Activated CD4-positive, alpha-beta T cell treated with anti-CD3 and anti-CD28 coated beads for 36 hours (primary cell): ENCODE results near the gene ATAD5. TPM values are rescaled to one million over a fixed set of nuclear protein-coding genes. Genes with fewer than 3 reads are reported as not detected.

Experiments used
- ATAC-seq: fragments of 200-7000 bp; cut with Tn5 transposase; one replicate; pipeline ENCODE4 v1.10.0; 2021; ENCODE audit warnings: mild to moderate bottlenecking, moderate library complexity
- CTCF ChIA-PET: fragments of 350-600 bp; sonication (Branson Sonifier 250); formaldehyde crosslinking; loops from one replicate; lab custom pipeline; 2021; ENCODE audit warnings: antibody characterized with exemption; lab: Charles Lee
- POLR2A ChIA-PET: fragments of 350-600 bp; sonication (Branson Sonifier 250); formaldehyde crosslinking; loops from one replicate; lab custom pipeline; 2021; ENCODE audit warnings: antibody characterized with exemption, inconsistent platforms; lab: Charles Lee
- DNase-seq: peaks from one replicate; pipeline ENCODE4 v3.0.0-alpha.2; 2020
- H3K27ac Mint-ChIP-seq: one replicate; pipeline ENCODE4 v1.8.0; 2021; ENCODE audit warnings: mixed read lengths
- H3K27me3 Mint-ChIP-seq: one replicate; pipeline ENCODE4 v1.8.0; 2021; ENCODE audit warnings: mixed read lengths
- H3K36me3 Mint-ChIP-seq: one replicate; pipeline ENCODE4 v1.8.0; 2021; ENCODE audit warnings: low read depth, mixed read lengths
- H3K4me1 Mint-ChIP-seq: one replicate; pipeline ENCODE4 v1.8.0; 2021; ENCODE audit warnings: mixed read lengths
- H3K4me3 Mint-ChIP-seq: one replicate; pipeline ENCODE4 v1.8.0; 2021; ENCODE audit warnings: mild to moderate bottlenecking, moderate library complexity, mixed read lengths
- H3K9me3 Mint-ChIP-seq: one replicate; pipeline ENCODE4 v1.8.0; 2021; ENCODE audit warnings: low read depth, mixed read lengths
- intact Hi-C, 2 experiments: fragments of 100-400 bp; cut with DNase I in 1 of 2; cut with micrococcal nuclease in 1 of 2; formaldehyde crosslinking; loops; one replicate each; pipeline versions ENCODE4 v1.14.2 to v1.15.1; 2022 to 2024; cut with DNase I, micrococcal nuclease
- total RNA-seq, 2 experiments: library from RNA; stranded (reverse); gene quantifications; one replicate each; pipeline ENCODE4 v1.2.3, GENCODE V29; 2021

ATAD5 gene
- total RNA-seq, 2 experiments from 2014 or later = 33.1 to 40.8 TPM

DNA sequence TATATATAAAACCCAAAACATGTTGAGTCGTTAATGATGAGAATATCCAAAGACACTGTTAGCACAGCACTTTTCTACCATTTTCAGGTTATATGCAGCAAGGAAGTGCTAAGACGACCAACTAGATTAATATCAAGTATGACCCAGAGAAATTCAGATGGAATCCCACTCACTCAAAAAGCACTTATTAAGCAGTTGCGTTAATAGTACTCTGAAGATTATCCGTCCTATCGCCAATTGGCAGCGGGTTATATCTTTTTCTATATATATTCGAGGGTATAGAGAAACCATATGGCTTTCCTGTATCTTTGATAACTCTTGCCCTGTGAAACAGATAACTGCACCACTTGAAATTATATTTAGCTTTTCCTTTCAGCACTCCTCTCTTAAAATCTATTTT, 8.3 kb upstream of the ATAD5 start:
- Mint-ChIP-seq H3K9me3 (peaks cover 2% of the 10 kb centered on the region), H3K4me3 (peak overlapping the region; percentile 95), H3K4me1 (peaks cover 50% of the 10 kb centered on the region), H3K27ac (peak overlapping the region; percentile 90), H3K27me3 (no peaks in the 10 kb centered on the region), H3K36me3 (peaks cover 15% of the 10 kb centered on the region)
- CTCF ChIA-PET = interaction anchor here (0.7 to 9.8 kb wide), 4 partner anchors 12 to 487 kb away, joined by 3 to 111 read pairs (median 5); no protein-coding TSS in a partner anchor
- ATAC-seq (no peak), DNase-seq (no peak)
- intact Hi-C loops = loop anchor here (5.0 kb wide), 4 partner anchors 36 to 706 kb away; partner anchors contain the start of genes EVI2B (in 2 of the 2) and NSRP1 (in 1 of the 2)
- POLR2A ChIA-PET = interaction anchor here (0.7 to 1.6 kb wide), 5 partner anchors 10 to 90 kb away, joined by 3 to 4 read pairs (median 3); no protein-coding TSS in a partner anchor

DNA sequence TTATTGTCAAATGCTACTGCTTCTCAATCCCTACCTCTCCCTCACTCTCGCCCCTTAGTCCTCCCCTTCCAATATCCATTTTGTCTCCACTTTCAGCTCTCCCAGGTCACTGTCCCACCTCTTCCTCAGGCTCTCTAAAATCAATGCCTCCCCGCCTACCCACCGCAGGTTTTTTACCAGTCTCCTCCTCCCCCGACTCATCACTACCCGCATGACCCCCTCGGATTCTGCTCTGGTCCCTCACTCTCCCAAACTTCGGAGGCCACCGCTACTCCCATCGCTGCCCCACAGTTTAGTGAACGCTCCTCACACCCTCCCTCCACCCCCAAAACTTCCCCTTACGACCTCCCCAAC, 7.8 kb upstream of the ATAD5 start:
- intact Hi-C loops = loop anchor here (1.0 to 5.0 kb wide), 11 partner anchors 8 to 707 kb away; partner anchors contain the start of genes EVI2B (in 2 of the 2), GOSR1 (in 2 of the 2), CPD (in 1 of the 2) and NSRP1 (in 1 of the 2)
- Mint-ChIP-seq H3K36me3 (peaks cover 10% of the 10 kb centered on the region), H3K27me3 (no peaks in the 10 kb centered on the region), H3K9me3 (no peaks in the 10 kb centered on the region), H3K4me1 (peaks cover 44% of the 10 kb centered on the region), H3K27ac (peak overlapping the region; percentile 90), H3K4me3 (peak overlapping the region; percentile 95)
- ATAC-seq (peak; percentile 8), DNase-seq (peak; percentile 65)
- POLR2A ChIA-PET = interaction anchor here (1.0 to 1.6 kb wide), 4 partner anchors 11 to 91 kb away, joined by 3 to 4 read pairs (median 3); no protein-coding TSS in a partner anchor
- CTCF ChIA-PET = interaction anchor here (0.7 to 9.8 kb wide), 11 partner anchors 12 to 707 kb away, joined by 3 to 111 read pairs (median 3); partner anchors contain the start of gene RNF135

- Mint-ChIP-seq H3K36me3 (peaks cover 4% of the 10 kb centered on the region), H3K27me3 (no peaks in the 10 kb centered on the region), H3K27ac (peak within 1 kb of the TSS; percentile 92), H3K4me3 (peak within 1 kb of the TSS; percentile 95), H3K4me1 (peaks cover 38% of the 10 kb centered on the region), H3K9me3 (no peaks in the 10 kb centered on the region)
- CTCF ChIA-PET = interaction anchor here (0.6 to 9.8 kb wide), 12 partner anchors 11 to 707 kb away, joined by 3 to 111 read pairs (median 4); partner anchors contain the start of gene RNF135
- intact Hi-C loops = loop anchor here (1.0 to 5.0 kb wide), 12 partner anchors 8 to 707 kb away; partner anchors contain the start of genes EVI2B (in 2 of the 2), GOSR1 (in 2 of the 2), CPD (in 1 of the 2) and NSRP1 (in 1 of the 2)
- ATAC-seq (peak; percentile 91), DNase-seq (peak; percentile 95)
- POLR2A ChIA-PET = interaction anchor here (0.5 to 1.6 kb wide), 7 partner anchors 12 to 91 kb away, joined by 3 to 4 read pairs (median 3); no protein-coding TSS in a partner anchor
These were observed 7.2 kb upstream of the ATAD5 start, which contains the start of gene CRLF3 for GRCh38 chr17:30824356-30825145. Gene CRLF3 (minus strand): TSS chr17:30824692. CDS start chr17:30824651, 41 bp downstream.

- ChIA-PET POLR2A (no interaction called here), CTCF (interaction anchor here (0.7 to 9.8 kb wide), 8 partner anchors 10 to 85 kb away, joined by 3 to 111 read pairs (median 4); no protein-coding TSS in a partner anchor)
- Mint-ChIP-seq H3K27me3 (no peaks in the 10 kb centered on the region), H3K4me1 (peaks cover 22% of the 10 kb centered on the region), H3K4me3 (no peak overlapping the region), H3K36me3 (peaks cover 3% of the 10 kb centered on the region), H3K27ac (no peak overlapping the region), H3K9me3 (no peaks in the 10 kb centered on the region)
- DNase-seq = no peak
- intact Hi-C loops = loop anchor here in 1 of 2 experiments (5.0 kb wide), 1 partner anchor 95 kb away; no protein-coding TSS in a partner anchor
- ATAC-seq = no peak
These were observed 4.7 kb upstream of the ATAD5 start for GRCh38 chr17:30827082-30827481.

- Mint-ChIP-seq H3K9me3 (no peaks in the 10 kb centered on the region), H3K27me3 (no peaks in the 10 kb centered on the region), H3K4me1 (peaks cover 30% of the 10 kb centered on the region), H3K4me3 (no peak overlapping the region), H3K27ac (no peak overlapping the region), H3K36me3 (peaks cover 5% of the 10 kb centered on the region)
- POLR2A ChIA-PET = no interaction called here
- CTCF ChIA-PET = interaction anchor here (0.6 to 9.8 kb wide), 2 partner anchors 19 to 1051 kb away, joined by 4 to 111 read pairs; no protein-coding TSS in a partner anchor
- intact Hi-C loops = loop anchor here in 1 of 2 experiments (5.0 kb wide), 1 partner anchor 97 kb away; no protein-coding TSS in a partner anchor
- ATAC-seq = no peak
- DNase-seq = no peak
These were observed 2.7 kb upstream of the ATAD5 start for GRCh38 chr17:30829022-30829421.

GRCh38 chr17:30831257-30831656, 509 bp upstream of the ATAD5 start:
- peak overlapping the region; percentile 99 for H3K4me3 Mint-ChIP-seq
- peaks cover 34% of the 10 kb centered on the region for H3K4me1 Mint-ChIP-seq
- no peaks in the 10 kb centered on the region for H3K27me3 Mint-ChIP-seq
- peak; percentile 47 for ATAC-seq
- H3K27ac Mint-ChIP-seq = peak overlapping the region; percentile 94
- CTCF ChIA-PET = interaction anchor here (0.6 to 1.4 kb wide), 4 partner anchors 10 to 501 kb away, joined by 3 to 4 read pairs (median 3); no protein-coding TSS in a partner anchor
- H3K36me3 Mint-ChIP-seq = peaks cover 23% of the 10 kb centered on the region
- H3K9me3 Mint-ChIP-seq = no peaks in the 10 kb centered on the region
- peak; percentile 50 for DNase-seq
- POLR2A ChIA-PET = interaction anchor here (0.6 to 1.4 kb wide), 2 partner anchors 22 to 585 kb away, joined by 4 to 5 read pairs; no protein-coding TSS in a partner anchor
- intact Hi-C loops = loop anchor here (1.0 to 5.0 kb wide), 4 partner anchors 9 to 539 kb away; partner anchors contain the start of genes BLMH (in 1 of the 2) and NF1 (in 1 of the 2)

DNA sequence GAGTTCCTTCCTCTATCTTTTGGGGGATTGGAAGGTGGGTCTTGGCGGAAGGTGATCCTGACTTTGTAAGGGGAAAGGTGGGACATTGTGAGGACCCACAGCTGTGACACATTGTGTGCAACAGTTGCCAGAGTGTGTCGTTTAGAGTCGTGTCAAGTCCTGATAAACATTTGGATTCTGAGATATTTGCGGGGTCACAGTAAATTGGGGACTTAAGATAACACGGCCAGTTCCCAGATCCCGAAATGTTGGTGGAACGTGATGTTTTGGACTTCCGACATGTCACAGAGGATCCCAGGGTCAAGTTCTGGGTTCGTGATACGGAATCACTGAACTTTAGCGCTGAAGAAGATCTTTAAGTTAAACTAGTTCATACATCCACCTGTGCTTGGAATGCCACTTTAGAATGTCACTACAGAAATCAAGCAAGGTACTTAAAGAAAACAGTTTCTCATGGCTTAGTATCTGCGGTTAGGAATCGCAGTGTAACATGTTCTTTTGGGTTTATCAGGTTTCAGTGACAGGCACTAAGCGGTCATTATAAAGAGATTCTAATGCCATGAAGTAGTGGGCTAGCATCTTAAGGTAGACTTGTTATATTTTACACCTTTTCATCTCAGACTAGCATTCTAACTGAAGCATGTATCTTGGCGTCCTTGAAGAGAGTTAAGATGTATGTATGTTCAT, 815 bp downstream of the ATAD5 start:
- POLR2A ChIA-PET = no interaction called here
- no peak for DNase-seq
- H3K9me3 Mint-ChIP-seq = no peaks in the 10 kb centered on the region
- intact Hi-C loops = loop anchor here in 1 of 2 experiments (1.0 to 5.0 kb wide), 3 partner anchors 8 to 540 kb away; partner anchors contain the start of genes BLMH and CRLF3
- peaks cover 31% of the 10 kb centered on the region for H3K36me3 Mint-ChIP-seq
- no peaks in the 10 kb centered on the region for H3K27me3 Mint-ChIP-seq
- CTCF ChIA-PET = interaction anchor here (0.6 to 1.0 kb wide), 7 partner anchors 10 to 503 kb away, joined by 3 to 4 read pairs (median 3); no protein-coding TSS in a partner anchor
- H3K27ac Mint-ChIP-seq = peak overlapping the region; percentile 94
- ATAC-seq = peak; percentile 6
- H3K4me3 Mint-ChIP-seq = peak overlapping the region; percentile 99
- peaks cover 31% of the 10 kb centered on the region for H3K4me1 Mint-ChIP-seq

DNA sequence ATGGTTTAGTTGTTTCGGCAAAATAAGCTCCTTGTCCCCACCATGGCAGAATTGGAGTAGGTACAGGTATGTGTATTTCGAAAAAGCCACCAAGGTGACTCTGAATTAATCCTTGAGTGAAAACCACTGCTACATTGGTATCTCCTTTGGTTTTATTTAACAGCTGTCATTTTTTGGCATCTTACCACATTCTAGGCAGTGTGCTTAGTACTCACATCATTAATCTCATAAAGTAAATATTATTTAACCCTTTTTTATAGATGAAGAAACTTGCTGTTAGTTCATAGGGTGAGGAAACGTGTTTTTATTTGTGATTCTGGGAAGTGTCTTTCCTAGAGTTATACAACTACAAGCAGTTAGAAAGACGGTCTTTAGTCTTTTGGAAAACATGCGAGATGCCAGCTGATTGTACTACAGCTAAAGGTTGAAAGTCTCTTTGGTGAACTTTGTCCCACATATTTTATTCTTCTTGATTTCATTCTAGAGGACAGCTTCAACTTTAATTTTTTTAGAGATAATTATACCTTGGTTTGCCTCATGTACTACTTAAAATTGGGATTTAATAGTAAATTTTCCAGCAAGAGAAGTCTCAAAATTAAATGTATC, 6.5 kb downstream of the ATAD5 start:
- CTCF ChIA-PET = interaction anchor here (1.4 to 2.7 kb wide), 3 partner anchors 12 to 34 kb away, joined by 3 to 12 read pairs (median 5); no protein-coding TSS in a partner anchor
- POLR2A ChIA-PET = interaction anchor here (0.6 kb wide), 1 partner anchor 36 kb away, joined by 4 read pairs; no protein-coding TSS in a partner anchor
- Mint-ChIP-seq H3K4me3 (no peak overlapping the region), H3K27me3 (no peaks in the 10 kb centered on the region), H3K4me1 (peaks cover 12% of the 10 kb centered on the region), H3K36me3 (peaks cover 53% of the 10 kb centered on the region), H3K27ac (no peak overlapping the region), H3K9me3 (no peaks in the 10 kb centered on the region)
- ATAC-seq = no peak
- no peak for DNase-seq
- intact Hi-C loops = no loop called here

DNA sequence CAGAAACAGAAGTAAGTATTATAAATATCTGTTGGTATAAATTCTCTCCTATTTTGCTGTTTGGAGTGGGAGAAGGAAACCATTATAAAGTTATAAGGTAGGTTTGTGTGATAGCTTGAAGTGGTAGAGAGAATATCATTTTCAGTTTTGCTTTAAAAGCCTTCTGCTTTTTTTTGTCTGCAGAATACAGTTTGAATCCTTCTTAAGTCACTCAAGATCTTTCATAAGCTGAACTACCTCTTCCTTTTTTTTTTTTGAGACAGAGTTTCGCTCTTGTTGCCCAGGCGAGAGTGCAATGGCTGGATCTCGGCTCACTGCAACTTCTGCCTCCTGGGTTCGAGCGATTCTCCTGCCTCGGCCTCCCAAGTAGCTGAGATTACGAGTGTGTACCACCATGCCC, 9.0 kb downstream of the ATAD5 start:
- H3K4me1 Mint-ChIP-seq = peaks cover 1% of the 10 kb centered on the region
- intact Hi-C loops = no loop called here
- ChIA-PET POLR2A (no interaction called here), CTCF (interaction anchor here (0.7 to 1.3 kb wide), 2 partner anchors 15 to 17 kb away, joined by 3 to 5 read pairs; no protein-coding TSS in a partner anchor)
- ATAC-seq = no peak
- no peaks in the 10 kb centered on the region for H3K9me3 Mint-ChIP-seq
- H3K27me3 Mint-ChIP-seq = no peaks in the 10 kb centered on the region
- H3K4me3 Mint-ChIP-seq = no peak overlapping the region
- DNase-seq = no peak
- H3K36me3 Mint-ChIP-seq = peaks cover 46% of the 10 kb centered on the region
- no peak overlapping the region for H3K27ac Mint-ChIP-seq

DNA sequence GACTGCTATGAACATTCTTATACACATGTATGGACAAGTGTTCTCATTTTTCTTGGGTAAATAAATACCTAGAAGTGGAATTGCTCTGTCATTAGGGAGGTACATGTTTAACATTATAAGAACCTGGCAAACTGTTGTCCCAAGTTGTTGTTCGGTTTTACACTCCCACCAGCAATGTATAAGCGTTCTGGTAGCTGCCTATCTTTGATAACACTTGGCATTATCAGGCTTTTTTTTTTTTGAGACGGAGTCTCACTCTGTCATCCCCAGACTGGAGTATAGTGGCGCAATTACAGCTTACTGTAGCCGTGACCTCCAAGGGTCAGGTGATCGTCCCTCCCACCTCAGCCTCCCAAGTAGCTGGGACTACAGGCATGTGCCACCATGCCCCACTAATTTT, 16.3 kb downstream of the ATAD5 start:
- POLR2A ChIA-PET = no interaction called here
- Mint-ChIP-seq H3K27ac (no peak overlapping the region), H3K4me3 (no peak overlapping the region), H3K9me3 (no peaks in the 10 kb centered on the region), H3K36me3 (peaks cover 38% of the 10 kb centered on the region), H3K4me1 (no peaks in the 10 kb centered on the region), H3K27me3 (no peaks in the 10 kb centered on the region)
- DNase-seq (no peak), ATAC-seq (no peak)
- CTCF ChIA-PET = no interaction called here
- intact Hi-C loops = loop anchor here in 1 of 2 experiments (5.0 kb wide), 1 partner anchor 34 kb away; no protein-coding TSS in a partner anchor
